Smooth muscle cell (in vitro differentiated cells): ENCODE data around the gene BGLAP. TPM values are rescaled to one million over a fixed set of nuclear protein-coding genes. Genes with fewer than 3 reads are reported as not detected.

Experiments used
- DNase-seq: peaks from one replicate; lab custom pipeline; 2025; ENCODE audit not compliant: unreplicated experiment; lab: John Stamatoyannopoulos, UW
- H2AFZ ChIP-seq: fragments of 200-600 bp; sonication (generic); 2 replicates; pipeline ENCODE4 v1.6.0; 2016; ENCODE audit warnings: antibody characterized with exemption, low read depth, mild to moderate bottlenecking
- H3F3A ChIP-seq: fragments of 200-600 bp; sonication (generic); 2 replicates; pipeline ENCODE4 v1.6.0; 2017; ENCODE audit warnings: antibody characterized with exemption, low read depth
- H3K27ac ChIP-seq: fragments of 200-600 bp; sonication (generic); 2 replicates; pipeline ENCODE4 v1.5.1; 2016; ENCODE audit warnings: low read depth, mild to moderate bottlenecking
- H3K27me3 ChIP-seq: fragments of 200-600 bp; sonication (generic); 2 replicates; pipeline ENCODE4 v1.6.1; 2016; ENCODE audit warnings: low read depth, mild to moderate bottlenecking
- H3K36me3 ChIP-seq: fragments of 200-600 bp; sonication (generic); 2 replicates; pipeline ENCODE4 v1.5.1; 2016; ENCODE audit warnings: low read depth
- H3K4me1 ChIP-seq: fragments of 200-600 bp; sonication (generic); 2 replicates; pipeline ENCODE4 v1.5.1; 2016; ENCODE audit warnings: low read depth
- H3K4me2 ChIP-seq: fragments of 200-600 bp; sonication (generic); 2 replicates; pipeline ENCODE4 v1.6.0; 2016; ENCODE audit warnings: mild to moderate bottlenecking
- H3K4me3 ChIP-seq: fragments of 200-600 bp; sonication (generic); 2 replicates; pipeline ENCODE4 v1.5.1; 2016; ENCODE audit warnings: mild to moderate bottlenecking
- H3K79me2 ChIP-seq: fragments of 200-600 bp; sonication (generic); 2 replicates; pipeline ENCODE4 v1.6.0; 2016; ENCODE audit warnings: low read depth, mild to moderate bottlenecking
- H3K9ac ChIP-seq: fragments of 200-600 bp; sonication (generic); 2 replicates; pipeline ENCODE4 v1.6.0; 2016; ENCODE audit warnings: low read depth
- H3K9me3 ChIP-seq: fragments of 200-600 bp; sonication (generic); replicated peaks from 2 replicates; pipeline ENCODE4 v1.5.1; 2016; ENCODE audit warnings: low read depth
- H4K20me1 ChIP-seq: fragments of 200-600 bp; sonication (generic); 2 replicates; pipeline ENCODE4 v1.6.0; 2016; ENCODE audit warnings: low read depth
- WGBS: methylation state at CpG from one replicate; pipeline ENCODE4 v1.1.7; 2016; ENCODE audit warnings: low lambda C conversion rate; 5-methylcytosine and 5-hydroxymethylcytosine counted together
- polyA plus RNA-seq: library from polyadenylated mRNA; unstranded; fragments of >200 nt; fragmentation: Nextera tagmentation; extraction: Ambion mirVana; gene quantifications from 2 replicates; pipeline ENCODE4 v1.2.1, GENCODE V29; 2016
- total RNA-seq: library from RNA; depleted of rRNA; stranded (reverse); fragments of >200 nt; gene quantifications from 2 replicates; pipeline ENCODE4 v1.2.3, GENCODE V29; 2014
- TF ChIP-seq, protein P1 (sequence below): fragments of 200-600 bp; sonication (generic); IDR thresholded peaks from 2 replicates; pipeline ENCODE4 v1.5.1; 2017; ENCODE audit warnings: borderline replicate concordance, mild to moderate bottlenecking, antibody characterized with exemption; ENCODE audit not compliant: insufficient read depth, poor library complexity, severe bottlenecking

The BGLAP gene
- total and polyA plus RNA-seq, 2 experiments from 2014 or later = 0.62 to 0.63 TPM

GRCh38 chr1:156258859-156259258 lies 16.9 kb downstream of the BGLAP start:
- Histone ChIP-seq H3K4me2 (no peak overlapping the region), H4K20me1 (peaks cover 4% of the 10 kb centered on the region), H3K4me1 (no peaks in the 10 kb centered on the region), H3K4me3 (no peak overlapping the region), H3K27ac (no peak overlapping the region), H3F3A (no peaks in the 10 kb centered on the region), H2AFZ (no peak overlapping the region), H3K27me3 (no peaks in the 10 kb centered on the region), H3K36me3 (no peaks in the 10 kb centered on the region), H3K79me2 (no peaks in the 10 kb centered on the region), H3K9me3 (no peaks in the 10 kb centered on the region), H3K9ac (no peak overlapping the region)
- 95% methylated on average over 8 of the region's 8 CpGs for WGBS
- TF ChIP-seq, protein P1, sequence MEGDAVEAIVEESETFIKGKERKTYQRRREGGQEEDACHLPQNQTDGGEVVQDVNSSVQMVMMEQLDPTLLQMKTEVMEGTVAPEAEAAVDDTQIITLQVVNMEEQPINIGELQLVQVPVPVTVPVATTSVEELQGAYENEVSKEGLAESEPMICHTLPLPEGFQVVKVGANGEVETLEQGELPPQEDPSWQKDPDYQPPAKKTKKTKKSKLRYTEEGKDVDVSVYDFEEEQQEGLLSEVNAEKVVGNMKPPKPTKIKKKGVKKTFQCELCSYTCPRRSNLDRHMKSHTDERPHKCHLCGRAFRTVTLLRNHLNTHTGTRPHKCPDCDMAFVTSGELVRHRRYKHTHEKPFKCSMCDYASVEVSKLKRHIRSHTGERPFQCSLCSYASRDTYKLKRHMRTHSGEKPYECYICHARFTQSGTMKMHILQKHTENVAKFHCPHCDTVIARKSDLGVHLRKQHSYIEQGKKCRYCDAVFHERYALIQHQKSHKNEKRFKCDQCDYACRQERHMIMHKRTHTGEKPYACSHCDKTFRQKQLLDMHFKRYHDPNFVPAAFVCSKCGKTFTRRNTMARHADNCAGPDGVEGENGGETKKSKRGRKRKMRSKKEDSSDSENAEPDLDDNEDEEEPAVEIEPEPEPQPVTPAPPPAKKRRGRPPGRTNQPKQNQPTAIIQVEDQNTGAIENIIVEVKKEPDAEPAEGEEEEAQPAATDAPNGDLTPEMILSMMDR = no peak
- no peak for DNase-seq

- no peaks in the 10 kb centered on the region for H3F3A ChIP-seq
- H3K27me3 ChIP-seq = no peaks in the 10 kb centered on the region
- DNase-seq = no peak
- H2AFZ ChIP-seq = no peak overlapping the region
- H3K4me1 ChIP-seq = no peaks in the 10 kb centered on the region
- H3K9ac ChIP-seq = no peak overlapping the region
- H3K4me3 ChIP-seq = no peak overlapping the region
- H3K36me3 ChIP-seq = no peaks in the 10 kb centered on the region
- TF ChIP-seq, protein P1 = no peak
- H3K27ac ChIP-seq = no peak overlapping the region
- 91% methylated on average over 3 of the region's 3 CpGs for WGBS
- H4K20me1 ChIP-seq = peaks cover 4% of the 10 kb centered on the region
- no peak overlapping the region for H3K4me2 ChIP-seq
- H3K9me3 ChIP-seq = no peaks in the 10 kb centered on the region
- H3K79me2 ChIP-seq = no peaks in the 10 kb centered on the region
Measured at GRCh38 chr1:156259805-156260204, 17.8 kb downstream of the BGLAP start.

DNA sequence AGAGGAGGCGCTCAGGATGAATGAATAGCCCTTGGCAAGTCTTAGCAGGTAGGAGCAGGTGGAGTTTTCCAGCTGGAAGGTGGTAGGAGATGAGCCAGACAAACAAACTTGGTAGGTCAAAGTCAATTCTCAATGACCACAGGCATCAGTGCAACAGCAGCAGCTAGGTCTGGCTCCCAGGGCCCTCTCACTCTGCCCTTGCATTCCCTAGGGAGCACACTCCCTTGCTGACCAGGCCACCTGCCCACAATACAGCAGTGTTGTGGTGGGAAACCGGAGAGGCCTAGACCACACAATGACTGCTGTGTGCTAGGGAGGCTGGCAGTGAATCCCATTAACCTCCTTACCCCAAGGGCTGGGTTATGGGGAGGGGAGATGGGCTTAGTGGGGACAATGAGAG lies 18.9 kb downstream of the BGLAP start:
- Histone ChIP-seq H4K20me1 (peaks cover 4% of the 10 kb centered on the region), H3K27ac (no peak overlapping the region), H3K4me1 (no peaks in the 10 kb centered on the region), H3K27me3 (no peaks in the 10 kb centered on the region), H3F3A (no peaks in the 10 kb centered on the region), H3K36me3 (peaks cover 3% of the 10 kb centered on the region), H3K4me2 (no peak overlapping the region), H3K79me2 (no peaks in the 10 kb centered on the region), H3K9ac (no peak overlapping the region), H2AFZ (no peak overlapping the region), H3K9me3 (no peaks in the 10 kb centered on the region), H3K4me3 (no peak overlapping the region)
- DNase-seq = no peak
- WGBS = 100% methylated on average over 2 of the region's 2 CpGs
- TF ChIP-seq, protein P1 = no peak

DNA sequence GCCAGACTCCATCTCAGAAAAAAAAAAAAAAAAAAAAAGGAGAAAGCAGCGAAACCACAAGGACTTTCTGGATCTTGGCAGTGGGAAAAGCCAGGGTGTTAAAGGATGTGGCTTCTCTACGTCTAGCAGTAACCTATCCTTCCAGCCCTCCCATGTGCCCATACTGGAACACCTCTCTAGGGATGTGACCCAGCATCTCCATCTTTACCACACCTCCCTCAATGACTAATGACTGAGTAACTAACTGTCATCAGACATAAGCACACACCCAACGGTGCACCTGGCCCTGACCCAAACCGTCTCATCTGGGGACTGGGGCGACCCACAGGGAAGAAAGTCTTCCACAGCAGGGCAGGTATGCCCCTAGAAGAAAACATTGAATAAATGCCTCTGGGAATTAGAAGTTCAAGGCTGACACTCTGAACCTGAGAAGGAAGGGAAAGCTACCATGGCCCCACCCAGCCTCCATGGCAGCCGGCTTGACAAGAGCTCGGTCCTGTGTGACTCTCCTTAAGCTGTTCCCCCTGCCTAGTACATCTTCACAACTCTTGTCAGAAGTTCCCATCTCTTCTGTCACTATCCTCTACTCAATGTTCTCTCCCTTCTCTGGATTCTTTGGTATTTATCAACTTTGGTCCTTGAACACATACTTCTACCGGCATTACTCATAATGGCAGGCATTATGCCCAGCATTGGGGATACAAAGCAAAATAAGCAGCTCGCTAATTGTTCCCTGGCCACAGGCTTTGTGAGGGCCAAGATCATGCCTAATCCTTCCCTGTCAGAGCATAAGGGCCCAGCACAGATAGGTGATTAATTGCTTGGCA lies 20.7 kb downstream of the BGLAP start:
- no peak for DNase-seq
- Histone ChIP-seq H3K27me3 (no peaks in the 10 kb centered on the region), H3K9ac (no peak overlapping the region), H3K4me2 (no peak overlapping the region), H3K36me3 (peaks cover 14% of the 10 kb centered on the region), H4K20me1 (peaks cover 4% of the 10 kb centered on the region), H3K27ac (no peak overlapping the region), H3K9me3 (no peaks in the 10 kb centered on the region), H3K4me3 (no peak overlapping the region), H3F3A (no peaks in the 10 kb centered on the region), H3K79me2 (no peaks in the 10 kb centered on the region), H3K4me1 (no peaks in the 10 kb centered on the region), H2AFZ (no peak overlapping the region)
- WGBS = 89% methylated on average over 9 of the region's 9 CpGs
- TF ChIP-seq, protein P1 = no peak
